HG03469 (cell line): ENCODE data around the gene SLC26A8.

ENCODE experiments used
- ATAC-seq: cut with Tn5 transposase; IDR thresholded peaks from one replicate; pipeline ENCODE4 v1.9.1; 2021; ENCODE audit warnings: mild to moderate bottlenecking, moderate library complexity, moderate number of reproducible peaks; ENCODE audit not compliant: unreplicated experiment

The SLC26A8 gene

GRCh38 chr6:36023996-36024795 lies at the start of gene SLC26A8:
SLC26A8 (minus strand) TSS chr6:36024641; CDS start chr6:36019707, 4,934 bp downstream.
- ATAC-seq = no peak

DNA sequence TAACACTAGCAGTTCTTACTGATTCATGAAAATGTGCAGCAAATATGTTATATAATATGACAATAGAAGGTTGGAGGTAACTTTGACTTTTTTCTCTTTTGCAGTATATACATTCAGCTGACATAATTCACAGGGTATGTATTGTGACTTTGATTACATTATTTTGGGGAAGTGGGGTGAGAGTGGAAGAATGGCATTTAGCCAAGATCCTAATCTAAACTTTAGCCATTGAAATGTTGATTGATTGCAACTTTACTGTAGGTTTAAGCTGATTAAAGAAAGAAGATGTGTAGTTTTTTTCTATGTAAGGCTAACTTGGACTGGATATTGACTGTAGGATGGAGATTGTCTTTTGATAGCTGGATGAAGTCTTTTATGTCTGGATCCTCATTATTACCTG lies 49.1 kb upstream of the SLC26A8 start:
- no peak for ATAC-seq

- no peak for ATAC-seq
These were observed 48.2 kb upstream of the SLC26A8 start for GRCh38 chr6:36072681-36073080.

GRCh38 chr6:36071714-36072113 lies 47.3 kb upstream of the SLC26A8 start:
- ATAC-seq = no peak

GRCh38 chr6:36071281-36071680 lies 46.8 kb upstream of the SLC26A8 start:
- ATAC-seq = no peak

DNA sequence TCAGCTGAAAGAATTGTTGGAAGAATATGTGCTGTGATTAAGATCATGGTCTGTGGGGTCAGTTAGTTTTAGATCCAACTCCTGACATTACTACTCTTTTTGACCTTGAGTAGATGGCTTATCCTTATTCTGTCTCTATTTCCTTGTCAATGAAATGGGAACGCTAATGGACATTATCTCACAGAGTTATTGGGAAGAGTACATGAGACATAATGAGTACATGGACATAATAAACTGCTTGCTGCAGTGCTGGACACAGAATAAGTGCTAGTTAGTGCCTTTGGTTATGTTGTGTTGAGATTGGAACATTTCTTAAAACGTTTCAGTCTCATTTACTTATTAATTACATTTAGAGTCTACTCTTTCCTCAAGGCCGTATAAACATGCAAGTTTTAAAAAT lies 45.8 kb upstream of the SLC26A8 start:
- no peak for ATAC-seq

- ATAC-seq = no peak
These were observed 45.1 kb upstream of the SLC26A8 start for GRCh38 chr6:36069573-36069972.

- no peak for ATAC-seq
These were observed 44.1 kb upstream of the SLC26A8 start for GRCh38 chr6:36068586-36068985.

DNA sequence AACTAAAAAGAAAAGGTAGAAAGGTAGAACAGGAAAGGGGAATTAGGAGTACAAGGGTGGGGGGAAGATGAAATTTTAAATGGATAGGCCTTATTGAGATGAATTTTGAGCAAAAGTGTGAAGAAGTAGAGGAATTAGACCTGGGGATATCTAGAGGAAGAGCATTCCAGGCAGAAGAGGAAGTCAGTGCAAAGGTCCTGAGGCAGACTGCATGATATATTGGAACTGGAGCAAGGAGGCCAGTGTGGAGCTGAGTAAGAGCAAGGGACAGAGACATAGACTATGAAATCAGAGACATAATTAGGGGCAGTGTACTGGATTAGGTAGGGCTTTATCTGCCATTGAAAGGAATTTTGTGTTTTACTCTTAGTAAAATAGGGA lies 43.6 kb upstream of the SLC26A8 start:
- no peak for ATAC-seq

DNA sequence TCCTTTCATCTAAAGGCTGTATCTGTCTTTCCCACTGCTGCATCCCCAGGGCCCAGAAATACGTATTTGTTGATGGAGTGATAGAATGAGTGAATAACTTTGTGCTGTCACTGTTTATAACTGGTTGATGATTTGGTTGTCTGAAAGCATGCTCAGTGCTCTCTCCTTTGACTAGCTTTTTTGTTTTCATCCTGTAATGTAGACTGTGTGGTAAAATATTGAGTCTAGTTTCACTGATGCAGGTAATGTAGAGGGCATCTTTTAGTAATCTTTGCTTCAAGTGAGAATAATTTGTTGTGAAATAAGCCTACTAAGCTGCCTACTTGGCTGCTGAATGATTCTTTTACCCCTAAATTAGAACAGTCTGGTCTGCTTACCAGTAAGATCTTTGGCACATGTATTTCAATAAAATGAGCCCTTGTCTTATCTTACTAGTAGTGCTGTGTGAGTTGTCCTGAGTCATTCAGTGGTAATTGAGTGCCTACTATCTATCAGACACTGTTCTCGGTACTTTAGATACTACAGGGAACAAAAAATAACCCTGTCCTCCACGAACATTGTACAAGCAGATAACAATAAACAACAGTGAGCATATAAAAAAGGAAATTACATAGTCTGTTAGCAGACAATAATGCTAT lies 43.1 kb upstream of the SLC26A8 start:
- no peak for ATAC-seq

DNA sequence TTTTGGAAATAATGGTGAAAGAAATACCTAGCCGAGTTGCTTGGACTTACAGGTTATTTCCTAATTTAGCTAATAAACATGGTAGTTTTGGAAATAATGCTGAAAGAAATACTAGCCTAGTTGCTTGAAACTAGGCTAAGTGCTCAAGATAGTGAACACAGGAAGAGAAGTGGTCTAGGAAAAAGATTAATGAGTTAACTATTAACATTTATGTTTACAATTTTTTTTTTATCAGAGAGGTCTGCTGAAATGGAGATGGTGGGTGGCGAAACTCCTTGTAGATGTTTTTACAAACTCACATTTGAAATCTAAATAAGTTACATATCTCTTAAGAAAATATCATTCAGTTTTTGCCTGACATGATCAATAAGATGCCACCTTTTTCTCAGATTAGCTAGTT lies 42.4 kb upstream of the SLC26A8 start:
- no peak for ATAC-seq

DNA sequence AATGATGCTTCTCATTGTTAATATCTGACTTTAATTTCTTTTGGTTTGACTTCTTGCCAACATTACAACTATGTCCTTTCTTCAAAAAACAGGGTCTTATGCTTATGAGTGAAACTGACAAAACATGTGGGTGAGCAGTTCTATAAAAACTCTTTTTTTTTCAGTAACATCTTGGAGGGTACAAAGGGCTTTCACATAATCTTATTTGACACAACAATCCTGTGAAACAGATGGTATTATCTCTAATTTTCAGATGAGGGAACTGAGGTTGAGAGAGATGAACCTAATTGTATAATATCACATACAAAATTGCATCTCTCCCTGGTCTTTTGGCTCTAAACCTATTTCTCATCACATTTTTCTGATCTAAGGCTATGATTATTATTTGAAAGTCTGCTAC lies 41.5 kb upstream of the SLC26A8 start:
- ATAC-seq = no peak

- no peak for ATAC-seq
These were observed 40.4 kb upstream of the SLC26A8 start for GRCh38 chr6:36064770-36065396.

DNA sequence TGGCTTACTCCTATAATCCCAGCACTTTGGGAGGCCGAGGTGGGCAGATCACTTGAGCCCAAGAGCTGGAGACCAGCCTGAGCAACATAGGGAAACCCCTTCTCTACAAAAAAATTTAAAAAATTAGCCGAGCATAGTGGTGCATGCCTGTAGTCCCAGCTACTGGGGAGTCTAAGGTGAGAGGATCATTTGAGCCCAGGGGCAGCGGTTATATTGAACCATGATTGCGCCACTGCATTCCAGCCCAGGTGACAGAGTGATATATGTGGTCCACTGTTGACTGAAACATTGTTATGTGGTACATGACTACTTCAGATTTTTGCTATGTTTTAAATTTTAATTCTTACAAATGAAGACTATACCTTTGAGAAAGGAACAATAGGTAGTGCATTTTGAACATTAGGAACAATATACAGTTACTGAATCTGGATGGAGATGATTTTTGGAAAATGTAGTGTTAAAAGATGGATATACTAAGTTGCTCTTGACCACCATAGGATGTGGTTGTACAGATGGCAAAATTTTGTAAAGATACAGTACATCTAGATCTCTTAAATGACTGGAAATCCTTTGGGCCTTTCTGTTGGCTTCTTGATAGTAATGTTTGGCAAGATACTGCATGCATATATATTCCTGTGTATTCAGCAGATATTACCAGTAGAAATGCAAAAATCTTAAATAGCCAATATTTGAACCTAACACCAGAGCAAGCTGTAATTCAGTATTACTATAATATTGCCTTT lies 39.0 kb upstream of the SLC26A8 start:
- ATAC-seq = no peak

DNA sequence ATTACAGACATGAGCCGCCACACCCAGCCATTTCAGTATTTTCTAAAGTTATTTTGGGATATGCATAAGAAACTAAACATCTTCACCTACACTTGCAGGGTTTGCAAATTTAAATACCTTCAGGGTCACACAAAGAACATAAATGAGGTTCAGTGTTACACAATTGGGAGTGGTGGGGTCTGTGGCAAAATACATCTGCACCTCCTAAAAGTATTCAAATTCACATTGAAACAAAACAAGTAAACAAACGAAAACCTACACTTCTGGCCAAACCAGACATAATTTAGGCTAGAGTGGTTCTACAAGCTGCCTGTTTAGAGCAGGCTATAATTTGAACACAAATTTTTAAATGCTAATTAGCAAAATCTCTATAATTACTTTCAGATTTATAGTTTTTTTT lies 37.8 kb upstream of the SLC26A8 start:
- ATAC-seq = no peak

GRCh38 chr6:36061236-36061635 lies 36.8 kb upstream of the SLC26A8 start:
- no peak for ATAC-seq

DNA sequence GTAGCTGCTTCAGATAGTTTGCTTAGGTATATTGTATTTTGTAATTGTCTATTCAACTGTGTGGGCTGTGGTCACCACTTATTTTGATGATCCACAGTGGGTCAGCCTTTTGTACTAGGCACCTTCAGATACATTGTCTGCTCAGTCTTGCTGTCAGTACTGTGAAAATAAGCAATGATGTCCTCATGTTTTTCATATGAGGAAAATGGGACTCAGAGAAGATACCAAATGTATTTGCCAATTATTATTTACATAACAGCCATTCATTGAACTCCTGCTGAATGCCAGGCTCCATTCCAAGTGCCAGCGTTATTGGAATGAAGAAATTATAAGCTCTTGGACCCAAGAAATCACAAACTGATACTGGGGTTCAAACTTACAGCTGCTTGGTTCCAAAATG lies 31.7 kb upstream of the SLC26A8 start:
- ATAC-seq = no peak

DNA sequence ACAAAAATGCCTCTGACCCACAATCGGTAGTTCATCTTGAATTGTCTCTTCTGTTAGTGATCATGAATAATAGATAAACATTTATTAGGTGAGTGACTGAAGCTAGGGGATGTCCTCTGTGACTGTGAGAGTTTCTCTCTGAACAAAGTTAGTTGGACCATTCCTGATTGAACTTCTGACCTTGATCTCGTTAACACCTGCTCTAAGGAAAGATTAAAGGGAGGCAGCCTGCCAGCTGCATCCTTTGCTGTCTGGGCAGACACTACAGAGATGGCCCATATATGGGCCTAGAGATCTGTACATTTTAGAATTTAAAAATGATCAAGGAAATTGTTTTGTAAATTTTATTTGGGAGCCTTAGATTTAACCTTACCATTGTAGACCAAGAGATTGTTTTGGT lies 30.5 kb upstream of the SLC26A8 start:
- no peak for ATAC-seq

- ATAC-seq = no peak
These were observed 30.0 kb upstream of the SLC26A8 start for GRCh38 chr6:36054415-36054814.

- no peak for ATAC-seq
These were observed 29.4 kb upstream of the SLC26A8 start for GRCh38 chr6:36053878-36054277.

GRCh38 chr6:36052097-36052496 lies 27.7 kb upstream of the SLC26A8 start:
- ATAC-seq = no peak
